Cardiac fibroblast (primary cell): ENCODE measurements around the gene KCNMA1.

Experiments
- DNase-seq, 2 donors: peaks; one replicate each; pipeline versions ENCODE4 v3.0.0 to v3.0.0-alpha.2; 2010; ENCODE audit warnings: low read depth in 2 of 2
- H3K4me3 ChIP-seq, 2 donors: replicated peaks in 1 of 2; 1 replicate in 1 of 2; 2 replicates in 1 of 2; pipeline ENCODE4 v1.5.1; 2011; ENCODE audit warnings: low read depth in 2 of 2, low read length in 2 of 2, mild to moderate bottlenecking in 2 of 2, moderate library complexity in 1 of 2
- TF ChIP-seq, protein P1 (sequence below): IDR thresholded peaks from one replicate; pipeline ENCODE4 v1.5.1; 2011; ENCODE audit warnings: low read depth, mild to moderate bottlenecking, low read length, inconsistent platforms

Gene KCNMA1

DNA sequence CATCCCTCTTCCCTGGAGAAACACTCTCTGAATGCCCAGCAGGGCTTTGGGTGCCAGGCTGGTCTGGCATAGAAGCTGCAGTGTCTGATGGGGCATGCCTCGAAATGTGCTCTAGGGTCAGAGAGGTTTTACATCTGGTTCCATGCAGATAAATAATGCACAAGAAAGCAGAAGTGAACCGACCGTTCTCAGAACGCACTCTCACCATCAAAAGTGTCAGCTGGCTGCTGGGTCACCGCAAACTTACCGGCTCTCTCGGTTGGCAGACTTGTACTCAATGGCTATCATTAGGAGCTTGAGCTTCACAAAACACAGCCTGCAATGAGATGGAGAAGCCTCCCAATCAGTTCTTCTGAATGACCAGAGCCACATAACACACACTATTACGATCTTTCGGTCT, 610.0 kb downstream of the KCNMA1 start:
- TF ChIP-seq, protein P1, sequence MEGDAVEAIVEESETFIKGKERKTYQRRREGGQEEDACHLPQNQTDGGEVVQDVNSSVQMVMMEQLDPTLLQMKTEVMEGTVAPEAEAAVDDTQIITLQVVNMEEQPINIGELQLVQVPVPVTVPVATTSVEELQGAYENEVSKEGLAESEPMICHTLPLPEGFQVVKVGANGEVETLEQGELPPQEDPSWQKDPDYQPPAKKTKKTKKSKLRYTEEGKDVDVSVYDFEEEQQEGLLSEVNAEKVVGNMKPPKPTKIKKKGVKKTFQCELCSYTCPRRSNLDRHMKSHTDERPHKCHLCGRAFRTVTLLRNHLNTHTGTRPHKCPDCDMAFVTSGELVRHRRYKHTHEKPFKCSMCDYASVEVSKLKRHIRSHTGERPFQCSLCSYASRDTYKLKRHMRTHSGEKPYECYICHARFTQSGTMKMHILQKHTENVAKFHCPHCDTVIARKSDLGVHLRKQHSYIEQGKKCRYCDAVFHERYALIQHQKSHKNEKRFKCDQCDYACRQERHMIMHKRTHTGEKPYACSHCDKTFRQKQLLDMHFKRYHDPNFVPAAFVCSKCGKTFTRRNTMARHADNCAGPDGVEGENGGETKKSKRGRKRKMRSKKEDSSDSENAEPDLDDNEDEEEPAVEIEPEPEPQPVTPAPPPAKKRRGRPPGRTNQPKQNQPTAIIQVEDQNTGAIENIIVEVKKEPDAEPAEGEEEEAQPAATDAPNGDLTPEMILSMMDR, result no peak
- H3K4me3 ChIP-seq, result no peak overlapping the region
- DNase-seq, result no peak

DNA sequence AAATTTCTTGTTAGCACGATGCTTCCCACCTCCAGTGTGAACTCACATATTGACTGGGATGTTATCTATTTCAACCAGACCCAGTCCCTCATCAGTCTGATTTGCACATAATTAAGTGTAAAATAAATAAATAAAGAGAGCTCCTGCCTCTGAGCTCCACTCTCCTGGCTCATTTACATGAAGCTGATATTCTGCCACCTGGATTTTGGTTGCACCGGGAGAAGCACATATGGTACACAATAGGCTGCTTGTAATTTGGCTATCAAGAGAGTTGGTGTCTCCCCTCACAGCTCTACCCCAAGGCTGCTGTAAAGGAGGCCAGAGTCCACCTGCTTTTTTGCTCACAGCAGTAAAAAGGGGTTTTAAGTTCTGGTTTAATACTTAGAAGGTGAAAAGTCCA, 610.5 kb downstream of the KCNMA1 start:
- TF ChIP-seq, protein P1, result no peak
- no peak overlapping the region for H3K4me3 ChIP-seq
- no peak for DNase-seq

DNA sequence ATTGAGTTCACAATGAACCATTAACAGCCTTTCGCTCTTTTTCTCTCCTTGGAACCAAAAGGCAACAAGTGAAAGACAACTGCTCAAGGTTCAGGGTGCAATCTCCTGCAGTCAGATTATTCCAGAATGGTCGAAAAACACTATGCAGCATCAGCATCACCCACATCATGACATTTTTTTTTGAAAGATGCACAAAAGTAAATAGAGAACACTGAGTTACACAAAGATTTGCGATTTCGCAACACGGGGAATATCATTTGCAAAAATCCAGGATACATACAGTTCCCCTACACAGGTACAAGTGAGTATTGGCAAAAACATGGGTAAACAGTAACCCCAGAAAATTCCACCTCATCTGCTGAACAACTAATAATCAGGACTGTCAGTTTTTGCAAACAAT, 611.5 kb downstream of the KCNMA1 start:
- no peak for DNase-seq
- TF ChIP-seq, protein P1, result no peak
- H3K4me3 ChIP-seq, result no peak overlapping the region

DNA sequence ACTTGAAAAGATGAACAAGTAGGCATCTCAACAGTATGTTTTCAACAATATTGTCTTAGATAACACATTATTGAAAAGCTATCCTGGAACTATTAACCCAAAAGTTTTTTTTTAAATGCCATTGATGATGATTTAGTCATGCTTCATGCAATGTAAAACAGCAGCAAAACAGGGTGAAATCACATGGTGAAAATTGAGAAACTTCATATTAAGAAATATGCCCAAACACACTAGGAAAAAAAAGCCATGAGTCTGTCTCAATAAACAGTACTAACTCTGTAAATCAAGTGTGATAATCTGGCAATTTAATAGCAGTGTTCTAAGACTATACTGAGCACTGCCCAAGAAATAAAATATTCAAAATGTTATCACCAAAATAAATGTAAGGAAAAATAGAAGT, 613.1 kb downstream of the KCNMA1 start:
- H3K4me3 ChIP-seq, result no peak overlapping the region
- no peak for DNase-seq
- TF ChIP-seq, protein P1, result no peak

DNA sequence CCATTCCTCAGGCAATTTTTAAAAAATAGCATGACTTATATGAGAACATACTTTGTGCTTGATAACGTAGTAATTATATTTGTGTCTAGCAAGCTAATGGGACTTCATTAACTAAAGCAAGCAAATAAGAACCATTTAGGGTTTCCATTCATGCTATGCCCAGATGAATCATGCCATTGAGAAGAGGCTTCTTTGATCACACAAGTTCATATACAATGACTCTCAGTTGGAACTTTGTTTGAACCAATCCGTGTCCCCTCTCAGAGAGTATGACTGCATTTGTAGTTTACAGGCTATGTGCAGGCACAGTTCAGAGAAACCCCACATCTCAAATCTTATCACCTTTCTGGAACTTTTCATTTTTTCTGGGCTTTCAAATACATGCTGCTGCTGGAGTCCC, 614.2 kb downstream of the KCNMA1 start:
- no peak for DNase-seq
- no peak overlapping the region for H3K4me3 ChIP-seq
- TF ChIP-seq, protein P1, result no peak

DNA sequence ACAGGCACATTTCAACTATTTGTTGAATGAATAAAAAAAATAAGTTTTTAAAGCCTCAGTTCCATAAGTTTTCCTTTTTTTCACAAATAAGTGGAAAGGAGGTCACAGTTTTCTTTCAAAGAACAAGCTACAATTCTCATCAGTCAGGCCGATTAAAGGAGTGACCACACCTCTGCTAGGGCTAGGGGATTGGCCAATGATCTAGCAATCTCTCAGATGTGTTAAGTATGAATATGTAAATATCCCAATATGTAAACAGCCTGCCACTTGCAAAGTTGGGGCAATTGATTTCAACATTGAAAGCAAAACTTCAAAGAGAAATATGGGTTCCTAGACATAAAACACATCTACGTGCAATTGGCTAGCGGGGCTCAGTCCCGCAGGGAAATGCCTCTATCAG, 614.9 kb downstream of the KCNMA1 start:
- no peak overlapping the region for H3K4me3 ChIP-seq
- no peak for DNase-seq
- TF ChIP-seq, protein P1, result no peak

DNA sequence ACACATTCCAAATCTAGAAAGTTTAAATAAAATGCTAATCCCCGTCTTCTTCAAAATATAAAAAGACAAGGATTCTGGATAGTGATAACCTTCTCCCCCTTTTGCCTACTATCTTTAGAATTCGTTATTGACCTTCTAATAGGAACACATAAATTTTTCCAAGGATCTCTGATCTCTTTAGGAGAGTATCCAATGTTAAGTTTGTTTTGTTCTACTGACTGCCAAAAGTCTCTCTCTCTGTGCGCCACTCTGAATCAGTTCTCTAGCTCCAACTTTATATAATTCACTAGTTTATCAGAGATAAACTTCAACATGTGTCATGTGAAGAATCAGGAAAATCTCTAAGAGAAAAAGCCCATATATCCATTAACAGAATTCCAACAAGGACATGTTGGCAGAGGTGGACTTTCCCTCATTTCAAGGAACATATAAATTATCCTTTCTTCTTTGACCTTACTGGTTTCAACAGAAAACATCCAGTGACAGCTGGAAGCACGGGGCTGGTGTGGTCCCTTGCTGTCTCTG, 615.6 kb downstream of the KCNMA1 start:
- TF ChIP-seq, protein P1, result no peak
- H3K4me3 ChIP-seq, result no peak overlapping the region
- no peak for DNase-seq
